ENCODE results near the gene PTPRC.

DNA sequence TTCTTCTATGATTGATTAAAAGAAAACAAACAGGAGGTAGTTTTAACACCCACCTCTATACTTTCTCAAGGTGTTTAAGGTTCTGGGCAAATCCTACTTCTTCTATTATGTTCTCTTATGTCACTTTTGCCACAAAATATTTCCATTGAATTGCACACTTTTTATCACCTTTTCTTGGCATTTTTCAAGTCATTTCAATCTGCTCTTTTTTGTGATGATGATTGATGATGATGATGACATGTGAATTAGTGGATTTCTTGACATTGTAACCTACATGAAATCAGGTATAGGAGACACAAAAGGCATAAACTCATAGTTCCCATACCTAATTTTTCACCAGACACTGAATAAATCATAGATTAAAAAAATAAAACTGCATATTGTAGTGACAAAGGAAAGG lies 4.1 kb downstream of the PTPRC start:
- no peak for TF ChIP-seq POLR2AphosphoS5 (IDR thresholded peaks at IDR 0.05)
- TF ChIP-seq, protein P1, sequence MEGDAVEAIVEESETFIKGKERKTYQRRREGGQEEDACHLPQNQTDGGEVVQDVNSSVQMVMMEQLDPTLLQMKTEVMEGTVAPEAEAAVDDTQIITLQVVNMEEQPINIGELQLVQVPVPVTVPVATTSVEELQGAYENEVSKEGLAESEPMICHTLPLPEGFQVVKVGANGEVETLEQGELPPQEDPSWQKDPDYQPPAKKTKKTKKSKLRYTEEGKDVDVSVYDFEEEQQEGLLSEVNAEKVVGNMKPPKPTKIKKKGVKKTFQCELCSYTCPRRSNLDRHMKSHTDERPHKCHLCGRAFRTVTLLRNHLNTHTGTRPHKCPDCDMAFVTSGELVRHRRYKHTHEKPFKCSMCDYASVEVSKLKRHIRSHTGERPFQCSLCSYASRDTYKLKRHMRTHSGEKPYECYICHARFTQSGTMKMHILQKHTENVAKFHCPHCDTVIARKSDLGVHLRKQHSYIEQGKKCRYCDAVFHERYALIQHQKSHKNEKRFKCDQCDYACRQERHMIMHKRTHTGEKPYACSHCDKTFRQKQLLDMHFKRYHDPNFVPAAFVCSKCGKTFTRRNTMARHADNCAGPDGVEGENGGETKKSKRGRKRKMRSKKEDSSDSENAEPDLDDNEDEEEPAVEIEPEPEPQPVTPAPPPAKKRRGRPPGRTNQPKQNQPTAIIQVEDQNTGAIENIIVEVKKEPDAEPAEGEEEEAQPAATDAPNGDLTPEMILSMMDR (IDR thresholded peaks at IDR 0.05) = no peak
